Measurements from ENCODE around the gene ITM2B.

GRCh38 chr13:48185018-48185417 lies 48.0 kb upstream of the ITM2B start:
- no peak for TF ChIP-seq RFX5 (IDR thresholded peaks at IDR 0.05; ENCODE audit: low read depth, low read length)
- TF ChIP-seq CHD1 (IDR thresholded peaks at IDR 0.05; ENCODE audit: low read depth, low read length) = no peak
- TF ChIP-seq SMAD1 (IDR thresholded peaks at IDR 0.05; ENCODE audit: low read depth, partially characterized antibody) = no peak
- TF ChIP-seq TCF12 (IDR thresholded peaks at IDR 0.05; ENCODE audit: low read depth, low read length) = no peak
- no peak for TF ChIP-seq ZNF207 (IDR thresholded peaks at IDR 0.05; ENCODE audit: borderline replicate concordance)
- no peak for TF ChIP-seq ETV6 (conservative IDR thresholded peaks at IDR 0.05 in 1 of 2, IDR thresholded peaks at IDR 0.05 in 1 of 2; ENCODE audit: borderline replicate concordance in 1 of 2, low read depth in 1 of 2)

All from GM12878 (cell line).